Measurements from ENCODE around the gene DDX28. TPM values are rescaled to one million over a fixed set of nuclear protein-coding genes. Genes with fewer than 3 reads are reported as not detected.

The DDX28 gene
- total and polyA plus RNA-seq, 2 experiments from 2014 or later = 12.2 to 23.8 TPM

- Mint-ChIP-seq H3K27me3 (ENCODE audit: insufficient read depth, low read depth, poor library complexity) (peaks cover 15% of the 10 kb centered on the region), H3K4me1 (no peaks in the 10 kb centered on the region), H3K36me3 (ENCODE audit: low read depth) (no peaks in the 10 kb centered on the region), H3K27ac (no peak overlapping the region), H3K4me3 (no peak overlapping the region), H3K9me3 (no peaks in the 10 kb centered on the region; the same call in 2 of the 3 replicates)
- Histone ChIP-seq H4K20me1 (replicated peaks; ENCODE audit: insufficient read depth) (no peaks in the 10 kb centered on the region), H3K27ac (ENCODE audit: low read depth) (no peak overlapping the region), H3F3A (replicated peaks; ENCODE audit: low read depth) (no peaks in the 10 kb centered on the region), H3K4me1 (ENCODE audit: insufficient read depth) (no peaks in the 10 kb centered on the region), H3K4me3 (peak overlapping the region; percentile 32; the same call in 1 of the 2 replicates), H3K27me3 (ENCODE audit: insufficient read depth) (peaks cover 3% of the 10 kb centered on the region; the same call in 1 of the 2 replicates), H2AFZ (peak overlapping the region; percentile 96), H3K4me2 (peak overlapping the region; percentile 66; the same call in 1 of the 2 replicates), H3K79me2 (replicated peaks; ENCODE audit: insufficient read depth) (no peaks in the 10 kb centered on the region), H3K9me2 (ENCODE audit: insufficient read depth) (no peaks in the 10 kb centered on the region), H3K36me3 (ENCODE audit: insufficient read depth) (no peaks in the 10 kb centered on the region)
- TF ChIP-seq CREB1 (CRISPR knock-in tag; IDR thresholded peaks at IDR 0.05; ENCODE audit: low read depth) = peak; percentile 69; the same call in 1 of the 2 replicates
- no peak for TF ChIP-seq EZH2 (IDR thresholded peaks at IDR 0.05; ENCODE audit: low read depth, unreplicated experiment)
- no peak for TF ChIP-seq STAT1 (IDR thresholded peaks at IDR 0.05; ENCODE audit: unreplicated experiment)
- no peak for TF ChIP-seq POLR2AphosphoS5 (IDR thresholded peaks at IDR 0.05; ENCODE audit: low read depth)
- peak; percentile 76 to 93 for TF ChIP-seq CTCF (conservative IDR thresholded peaks at IDR 0.05; ENCODE audit: low read depth in 2 of 2)
- no peak for TF ChIP-seq REST (IDR thresholded peaks at IDR 0.05; ENCODE audit: unreplicated experiment)
- no peak for TF ChIP-seq EZH2phosphoT487 (IDR thresholded peaks at IDR 0.05; ENCODE audit: unreplicated experiment)
- no peak for TF ChIP-seq ZNF462 (CRISPR knock-in tag; IDR thresholded peaks at IDR 0.05)
- peak; percentile 88 for DNase-seq (ENCODE audit: low spot score)
- ATAC-seq = peak; percentile 94
Measured at GRCh38 chr16:67993207-67994039, 29.6 kb downstream of the DDX28 start.

Measured in GM23338 (cell line).